Mesendoderm (in vitro differentiated cells): ENCODE data around the gene NETO2.

Experiments
- DNase-seq: peaks from one replicate; pipeline ENCODE4 v3.0.0; 2013
- H2AK5ac ChIP-seq: 2 replicates; pipeline ENCODE4 v1.6.1; 2013; ENCODE audit warnings: low read length, inconsistent platforms
- H2BK120ac ChIP-seq: 2 replicates; pipeline ENCODE4 v1.6.1; 2013; ENCODE audit warnings: low read depth, mild to moderate bottlenecking, low read length, moderate library complexity, mixed read lengths
- H2BK15ac ChIP-seq: replicated peaks from 2 replicates; pipeline ENCODE4 v1.6.1; 2013; ENCODE audit warnings: low read depth, mild to moderate bottlenecking, moderate library complexity
- H2BK5ac ChIP-seq: 2 replicates; pipeline ENCODE4 v1.6.1; 2013; ENCODE audit warnings: low read length, inconsistent platforms
- H3K18ac ChIP-seq: 2 replicates; pipeline ENCODE4 v1.6.1; 2013; ENCODE audit warnings: mild to moderate bottlenecking, low read length, mixed read lengths
- H3K23ac ChIP-seq: one replicate; pipeline ENCODE4 v1.6.1; 2013; ENCODE audit warnings: low read length
- H3K27ac ChIP-seq: 2 replicates; pipeline ENCODE4 v1.5.1; 2013; ENCODE audit warnings: low read depth, mild to moderate bottlenecking, inconsistent platforms, low read length, moderate library complexity
- H3K27me3 ChIP-seq: 2 replicates; pipeline ENCODE4 v1.6.1; 2013; ENCODE audit warnings: low read length, control low read depth, mild to moderate bottlenecking, inconsistent platforms; ENCODE audit not compliant: insufficient read depth, poor library complexity
- H3K36me3 ChIP-seq: 2 replicates; pipeline ENCODE4 v1.6.1; 2013; ENCODE audit warnings: low read length, inconsistent platforms; ENCODE audit not compliant: control insufficient read depth, insufficient read depth
- H3K4ac ChIP-seq: one replicate; pipeline ENCODE4 v1.6.1; 2013; ENCODE audit warnings: low read depth, mild to moderate bottlenecking, low read length, moderate library complexity
- H3K4me1 ChIP-seq: 2 replicates; pipeline ENCODE4 v1.6.1; 2013; ENCODE audit warnings: low read depth, low read length, inconsistent platforms; ENCODE audit not compliant: control insufficient read depth
- H3K4me2 ChIP-seq: 2 replicates; pipeline ENCODE4 v1.6.1; 2013; ENCODE audit warnings: low read length
- H3K4me3 ChIP-seq: 2 replicates; pipeline ENCODE4 v1.5.1; 2013; ENCODE audit warnings: mild to moderate bottlenecking, low read length
- H3K56ac ChIP-seq: one replicate; pipeline ENCODE4 v1.6.1; 2013; ENCODE audit warnings: low read length
- H3K79me1 ChIP-seq: 2 replicates; pipeline ENCODE4 v1.6.1; 2013; ENCODE audit warnings: low read length, inconsistent platforms
- H3K79me2 ChIP-seq: 2 replicates; pipeline ENCODE4 v1.6.1; 2013; ENCODE audit warnings: mild to moderate bottlenecking, low read length; ENCODE audit not compliant: control insufficient read depth, insufficient read depth
- H3K9ac ChIP-seq: 2 replicates; pipeline ENCODE4 v1.6.1; 2013; ENCODE audit warnings: low read length, inconsistent platforms
- H4K5ac ChIP-seq: one replicate; pipeline ENCODE4 v1.6.1; 2013; ENCODE audit warnings: low read length
- H4K8ac ChIP-seq: one replicate; pipeline ENCODE4 v1.6.1; 2013; ENCODE audit warnings: low read depth, mild to moderate bottlenecking, control low read depth, low read length, moderate library complexity
- WGBS: extraction: QIAGEN DNeasy Blood & Tissue Kit; methylation state at CpG from one replicate; pipeline ENCODE4 v1.1.7; 2013; ENCODE audit warnings: low lambda C conversion rate, missing lambda C conversion rate; ENCODE audit not compliant: insufficient coverage; ENCODE audit errors: extremely low coverage; 5-methylcytosine and 5-hydroxymethylcytosine counted together

NETO2 gene

GRCh38 chr16:47028767-47029377 is 114.9 kb downstream of the NETO2 start:
- Histone ChIP-seq H2BK5ac (no peak overlapping the region), H3K56ac (no peak overlapping the region), H3K36me3 (no peaks in the 10 kb centered on the region), H2BK120ac (no peak overlapping the region), H3K27me3 (no peaks in the 10 kb centered on the region), H4K5ac (no peak overlapping the region), H4K8ac (no peak overlapping the region), H3K79me1 (no peaks in the 10 kb centered on the region), H2AK5ac (no peak overlapping the region), H3K27ac (no peak overlapping the region), H3K4ac (no peak overlapping the region), H2BK15ac (no peak overlapping the region), H3K4me1 (no peaks in the 10 kb centered on the region), H3K4me2 (no peak overlapping the region), H3K18ac (no peak overlapping the region), H3K4me3 (no peak overlapping the region), H3K9ac (no peak overlapping the region), H3K23ac (no peak overlapping the region), H3K79me2 (no peaks in the 10 kb centered on the region)
- DNase-seq = no peak
- WGBS = no CpG with 5 or more reads among the region's 6 CpGs
